Measurements from ENCODE around the gene AGAP3.

AGAP3 gene

GRCh38 chr7:151124899-151125399 lies 38.7 kb downstream of the AGAP3 start:
- no peak for DNase-seq

- DNase-seq: peak in 2 of 3 experiments; percentile 81
Measured at GRCh38 chr7:151125470-151125845, 39.2 kb downstream of the AGAP3 start.

GRCh38 chr7:151125846-151126481 lies 39.7 kb downstream of the AGAP3 start:
- peak in 1 of 3 experiments; percentile 24 for DNase-seq

- peak in 2 of 3 experiments; percentile 40 to 51 for DNase-seq
Measured at GRCh38 chr7:151126491-151127137, 40.3 kb downstream of the AGAP3 start.

- DNase-seq: no peak
Measured at GRCh38 chr7:151128144-151128543, 41.9 kb downstream of the AGAP3 start.

- DNase-seq: no peak
Measured at GRCh38 chr7:151128716-151129115, 42.4 kb downstream of the AGAP3 start.

- DNase-seq: no peak
Measured at GRCh38 chr7:151129117-151129959, 43.1 kb downstream of the AGAP3 start.

GRCh38 chr7:151129960-151130591 lies 43.8 kb downstream of the AGAP3 start:
- no peak for DNase-seq

- no peak for DNase-seq
Measured at GRCh38 chr7:151130741-151131157, 44.5 kb downstream of the AGAP3 start.

- peak in 2 of 3 experiments; percentile 42 to 73 for DNase-seq
Measured at GRCh38 chr7:151131224-151131591, 44.9 kb downstream of the AGAP3 start.

- DNase-seq: no peak
Measured at GRCh38 chr7:151131592-151132293, 45.5 kb downstream of the AGAP3 start.

- no peak for DNase-seq
Measured at GRCh38 chr7:151132461-151133205, 46.4 kb downstream of the AGAP3 start.

- no peak for DNase-seq
Measured at GRCh38 chr7:151133266-151133985, 47.2 kb downstream of the AGAP3 start.

- DNase-seq: no peak
Measured at GRCh38 chr7:151133986-151134742, 47.9 kb downstream of the AGAP3 start.

- no peak for DNase-seq
Measured at GRCh38 chr7:151134743-151135524, 48.7 kb downstream of the AGAP3 start.

GRCh38 chr7:151135525-151135845 lies 49.2 kb downstream of the AGAP3 start:
- DNase-seq: no peak

GRCh38 chr7:151135866-151136843 lies 49.9 kb downstream of the AGAP3 start:
- DNase-seq: no peak

GRCh38 chr7:151137076-151137675 lies 50.9 kb downstream of the AGAP3 start:
- DNase-seq: no peak
